GM21717 (cell line): ENCODE data around the gene UNCX.
"Not testable (repeated sequence)": the region's sequence is repeated elsewhere in the genome, so short reads cannot be mapped to it uniquely, and the experiment has no call there.

Experiments
- ATAC-seq: cut with Tn5 transposase; IDR thresholded peaks from one replicate; pipeline ENCODE4 v1.9.1; 2021; ENCODE audit warnings: mild to moderate bottlenecking, moderate library complexity; ENCODE audit not compliant: unreplicated experiment

Gene UNCX

DNA sequence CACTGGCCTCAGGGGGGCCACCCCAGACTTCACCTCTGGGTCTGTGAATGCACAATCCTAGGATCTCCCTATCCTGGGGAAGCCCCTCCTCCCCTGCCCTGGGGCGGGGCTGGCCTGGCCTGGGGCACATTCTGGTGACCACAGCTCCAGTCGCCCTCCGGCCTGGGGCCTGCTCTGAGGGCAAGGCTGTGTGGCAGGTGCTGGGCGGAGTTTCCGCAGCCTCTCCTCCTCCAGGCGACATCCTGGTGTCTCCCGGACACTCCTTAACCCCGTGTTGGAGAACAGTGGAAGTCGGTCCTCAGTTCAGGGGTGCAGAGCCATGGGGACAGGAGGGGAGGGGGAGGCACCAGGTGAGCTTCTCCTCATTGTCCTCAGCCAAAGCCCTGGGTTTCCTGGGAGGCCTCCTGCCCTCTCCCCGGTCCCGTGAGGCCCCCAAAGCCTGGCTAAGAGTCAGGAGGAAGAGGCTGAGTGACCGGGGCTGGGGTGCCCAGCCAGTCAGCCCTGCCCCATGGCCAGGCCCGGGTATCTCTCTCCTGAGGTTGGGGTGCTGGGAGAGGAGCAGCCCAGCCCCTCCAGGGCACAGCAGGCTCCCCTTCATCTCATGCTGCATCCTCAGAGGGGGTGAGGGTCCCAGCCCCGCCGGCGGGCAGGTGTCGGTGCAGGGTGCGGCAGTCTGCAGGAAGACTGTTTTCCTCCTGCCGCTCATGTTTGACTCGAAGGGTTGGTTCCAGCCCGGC is 22.6 kb downstream of the UNCX start:
- no peak for ATAC-seq

DNA sequence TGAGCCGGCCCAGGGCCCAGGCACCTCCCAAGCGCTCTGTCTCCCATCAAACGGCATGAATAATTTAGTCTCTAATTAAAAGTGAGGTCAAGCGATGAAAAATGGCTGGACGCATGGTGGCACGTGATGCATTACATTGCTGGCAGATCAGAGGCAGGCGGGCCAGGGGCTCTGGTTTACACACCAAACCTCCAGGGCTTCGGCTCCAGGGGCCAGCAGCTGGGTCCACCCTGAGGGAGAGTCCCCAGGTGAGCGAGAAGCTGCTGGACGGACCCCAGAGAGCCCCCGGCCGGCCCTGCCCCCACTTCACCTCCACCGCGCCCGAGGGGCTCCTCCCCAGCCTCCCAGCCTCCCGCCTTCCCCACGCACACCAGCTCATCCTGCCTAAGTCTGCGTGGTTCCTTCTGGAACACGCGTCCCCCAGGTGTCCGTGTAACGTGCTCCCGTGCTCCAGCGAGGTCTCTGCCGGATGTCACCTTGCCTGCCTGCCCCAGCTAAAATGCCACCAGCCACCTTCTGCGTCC is 23.2 kb downstream of the UNCX start:
- ATAC-seq, result no peak

DNA sequence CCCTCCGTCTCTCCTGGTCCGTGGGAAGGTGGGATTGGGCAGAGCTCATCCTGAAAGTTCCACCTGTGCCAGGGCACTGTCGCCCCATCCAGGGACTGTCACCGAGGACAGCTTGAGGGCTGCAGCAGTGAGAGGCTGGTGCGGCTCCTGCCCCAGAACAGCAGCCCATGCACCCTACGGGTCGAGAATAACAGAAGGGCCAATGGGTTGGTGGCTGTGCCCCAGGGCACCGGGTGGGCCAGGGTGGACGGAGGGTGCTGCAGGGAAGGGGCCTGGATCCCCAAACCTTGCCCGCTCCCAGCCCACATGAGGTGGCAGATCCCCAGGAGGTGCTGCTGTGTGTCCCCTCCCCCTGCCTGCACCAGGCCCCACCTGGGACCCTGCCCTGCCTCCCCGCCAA is 23.9 kb downstream of the UNCX start:
- ATAC-seq, result no peak

DNA sequence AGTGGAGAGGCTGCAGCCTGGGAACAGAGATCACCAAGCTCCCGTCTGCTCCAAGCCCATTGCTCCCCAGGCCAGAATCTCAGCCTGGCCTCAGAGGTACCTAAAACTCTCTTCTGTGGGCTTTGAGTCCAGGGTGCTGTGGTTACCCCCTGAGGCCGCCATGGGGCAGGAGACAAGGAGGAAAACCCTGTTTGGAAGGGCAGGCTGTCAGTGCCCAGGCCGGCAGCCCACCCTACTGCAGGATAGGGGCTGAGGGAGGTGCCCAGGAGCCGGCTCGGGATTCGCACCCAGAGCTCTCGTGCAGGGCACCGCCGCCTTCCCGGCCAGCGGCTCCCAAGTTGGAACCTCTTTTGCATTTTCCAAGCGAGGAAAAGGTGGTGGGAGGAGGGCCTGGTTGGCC is 24.5 kb downstream of the UNCX start:
- ATAC-seq, result no peak

DNA sequence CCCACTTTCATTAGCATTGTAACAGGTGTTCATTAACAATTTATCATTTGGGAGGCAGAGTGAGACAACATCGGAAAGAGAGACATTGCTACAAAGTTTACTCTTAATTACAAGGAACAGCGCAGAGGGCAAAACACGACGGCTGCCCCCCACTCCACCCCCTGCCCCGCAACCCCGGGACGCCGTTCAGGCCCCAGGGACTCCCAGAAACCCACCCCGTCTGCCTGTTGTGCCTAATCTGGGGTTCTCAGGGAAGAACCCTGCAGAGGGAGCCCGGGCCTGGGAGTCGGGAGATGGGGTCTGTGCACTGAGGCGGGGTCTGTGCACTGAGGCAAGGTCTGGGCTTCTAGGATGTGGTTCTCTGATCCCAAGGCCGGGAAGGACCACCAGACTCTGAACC is 25.2 kb downstream of the UNCX start:
- ATAC-seq, result no peak

DNA sequence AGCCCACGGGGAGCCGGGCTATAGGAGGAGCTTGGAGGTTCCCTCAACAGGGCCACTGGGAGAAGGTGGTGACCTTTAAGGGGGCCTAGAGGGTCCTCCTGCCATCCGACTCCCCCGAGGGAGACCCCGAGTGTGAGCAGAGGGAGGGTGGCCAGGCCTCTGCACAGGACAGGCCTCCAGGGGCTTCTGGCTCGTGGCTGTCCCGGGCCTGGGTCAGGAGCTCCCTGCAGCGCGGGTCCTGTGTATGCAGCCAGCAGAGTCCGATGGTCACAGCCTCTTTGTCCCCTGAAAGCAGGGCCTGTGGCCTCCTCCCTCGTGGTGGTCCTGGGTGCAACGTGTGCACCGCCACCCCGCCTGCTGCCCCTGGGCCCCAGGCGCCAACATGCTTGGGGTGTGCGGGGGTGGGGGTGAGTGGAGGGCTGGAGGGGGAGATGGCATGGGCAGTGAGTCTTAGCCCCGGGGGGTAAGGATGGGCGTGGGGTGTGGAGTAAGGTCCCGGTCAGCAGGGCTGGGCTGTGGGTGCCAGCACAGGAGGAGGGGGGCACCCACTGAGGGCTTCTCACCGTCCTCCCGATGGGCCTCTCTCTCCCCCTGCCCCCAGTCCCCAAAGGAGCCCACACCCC is 27.1 kb downstream of the UNCX start:
- ATAC-seq, result no peak

DNA sequence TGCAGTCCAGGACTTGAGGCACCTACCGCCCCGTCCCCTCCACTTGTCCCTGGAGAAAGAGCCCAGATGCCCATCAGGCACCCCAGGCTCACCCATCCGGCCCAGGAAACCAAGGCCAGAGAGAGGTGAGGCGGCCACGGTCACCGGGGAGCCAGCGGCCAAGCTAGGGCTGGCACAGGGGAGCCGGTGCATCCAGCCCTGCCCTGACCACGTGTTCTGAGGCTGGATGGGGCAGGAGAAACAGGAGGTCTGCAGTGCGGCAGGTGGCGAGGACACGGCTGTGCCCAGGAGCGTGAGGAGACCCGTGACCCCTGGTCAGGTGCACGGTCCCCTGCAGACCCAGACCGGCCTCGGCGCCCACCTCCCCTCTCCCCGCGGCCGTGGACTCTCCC is 27.6 kb downstream of the UNCX start:
- no peak for ATAC-seq

DNA sequence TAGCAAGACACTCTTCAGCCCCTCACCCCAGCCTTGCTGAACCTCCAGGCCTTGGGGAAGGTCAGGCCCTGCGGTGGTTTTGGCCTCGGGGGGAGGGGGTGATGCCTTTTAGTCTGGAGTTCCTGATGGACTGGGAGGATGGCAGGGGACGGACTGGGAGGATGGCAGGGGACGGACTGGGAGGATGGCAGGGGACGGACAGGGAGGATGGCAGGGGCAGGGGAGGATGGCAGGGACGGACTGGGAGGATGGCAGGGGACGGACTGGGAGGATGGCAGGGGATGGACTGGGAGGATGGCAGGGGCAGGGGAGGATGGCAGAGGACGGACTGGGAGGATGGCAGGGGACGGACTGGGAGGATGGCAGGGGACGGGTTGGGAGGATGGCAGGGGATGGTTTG is 28.4 kb downstream of the UNCX start:
- not testable (repeated sequence) for ATAC-seq

DNA sequence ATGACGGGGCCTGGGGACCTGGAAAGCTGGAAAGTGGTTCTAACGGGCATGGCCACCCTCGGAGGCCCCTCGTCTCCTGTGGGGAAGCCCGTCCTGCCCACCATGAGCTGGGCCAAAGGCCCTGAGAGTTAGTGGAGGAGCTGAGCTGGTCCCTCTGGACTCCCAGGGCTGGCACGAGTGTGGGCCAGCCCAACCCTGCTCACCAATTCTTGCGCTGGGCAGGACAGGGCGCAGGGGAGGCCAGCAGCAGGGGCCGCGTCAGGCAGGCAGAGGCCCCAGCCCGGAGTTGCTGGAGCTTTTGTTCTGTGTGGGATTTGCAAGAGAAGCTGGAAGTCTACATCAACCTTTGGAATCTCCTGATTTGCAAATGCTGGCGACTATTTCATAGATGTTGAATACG is 29.8 kb downstream of the UNCX start:
- ATAC-seq, result no peak

DNA sequence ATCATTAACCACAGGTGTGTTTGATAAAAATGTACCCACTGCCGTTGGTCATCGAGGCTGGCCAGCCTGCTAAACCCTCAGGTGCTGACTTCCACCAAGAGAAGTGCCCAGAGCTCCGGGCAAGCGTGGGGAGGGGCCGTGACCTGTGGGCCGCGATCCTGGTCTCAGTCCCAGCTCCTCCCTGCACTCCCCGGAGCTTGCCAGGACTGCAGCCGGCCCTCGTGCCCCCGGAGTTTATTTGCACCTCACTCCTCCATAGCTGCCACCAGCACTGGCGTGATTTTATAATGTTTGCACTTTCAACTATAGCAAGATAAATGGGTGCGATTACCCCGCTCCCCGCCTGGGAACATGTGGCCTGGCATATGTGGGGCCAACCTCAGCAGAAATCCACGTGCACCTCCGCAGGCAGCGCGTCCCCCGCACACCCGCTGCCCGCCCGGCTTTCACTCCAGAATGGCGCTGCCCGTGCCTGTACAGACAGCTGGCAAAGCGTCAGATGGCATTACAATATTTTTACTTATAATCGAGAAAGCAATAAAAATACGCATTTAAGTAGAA is 30.8 kb downstream of the UNCX start:
- ATAC-seq, result no peak

DNA sequence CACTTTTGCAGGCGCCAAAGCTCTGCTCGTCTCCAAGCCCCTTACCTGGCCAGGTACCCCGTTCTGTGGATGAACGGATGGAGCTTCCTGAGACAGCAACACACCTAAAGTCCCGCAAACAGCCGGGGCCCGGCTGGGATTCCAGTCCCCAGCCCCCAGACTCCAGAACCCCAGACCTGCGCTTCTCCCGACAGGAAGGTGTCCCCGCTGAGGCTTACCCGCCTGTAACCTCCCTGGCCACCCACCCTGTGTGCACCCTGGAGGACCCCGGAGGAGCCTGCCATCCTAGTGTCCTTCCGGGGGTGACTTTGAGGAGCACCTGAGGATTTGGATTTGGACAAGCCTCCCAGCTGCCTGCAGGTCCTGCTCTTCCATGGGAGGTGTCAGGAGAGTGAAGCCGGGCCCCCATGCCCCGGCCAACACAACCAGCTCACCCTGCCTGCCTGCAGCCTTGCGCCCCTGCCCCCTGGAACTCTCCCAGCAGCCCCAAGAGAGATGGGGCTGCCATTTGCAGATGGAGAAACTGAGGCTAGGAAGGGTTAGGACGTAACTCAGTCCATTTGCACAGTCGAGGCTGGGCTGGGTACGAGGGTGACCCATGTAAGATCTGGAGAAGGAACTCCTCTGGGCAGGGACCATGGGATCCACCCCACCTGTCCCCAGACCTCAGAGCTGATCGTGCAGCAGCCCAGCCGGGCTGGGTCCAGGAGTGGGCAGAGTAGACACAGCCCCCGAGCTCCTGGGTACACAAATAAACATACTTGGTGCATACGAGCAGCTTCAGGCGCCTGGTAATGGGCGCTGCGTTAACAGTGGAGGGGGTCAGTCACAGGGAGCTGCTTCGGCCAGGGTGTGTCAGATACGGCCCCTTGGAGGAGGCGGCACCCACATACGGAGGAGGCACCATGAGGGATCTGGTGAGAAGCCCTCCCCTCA is 31.9 kb downstream of the UNCX start:
- no peak for ATAC-seq

DNA sequence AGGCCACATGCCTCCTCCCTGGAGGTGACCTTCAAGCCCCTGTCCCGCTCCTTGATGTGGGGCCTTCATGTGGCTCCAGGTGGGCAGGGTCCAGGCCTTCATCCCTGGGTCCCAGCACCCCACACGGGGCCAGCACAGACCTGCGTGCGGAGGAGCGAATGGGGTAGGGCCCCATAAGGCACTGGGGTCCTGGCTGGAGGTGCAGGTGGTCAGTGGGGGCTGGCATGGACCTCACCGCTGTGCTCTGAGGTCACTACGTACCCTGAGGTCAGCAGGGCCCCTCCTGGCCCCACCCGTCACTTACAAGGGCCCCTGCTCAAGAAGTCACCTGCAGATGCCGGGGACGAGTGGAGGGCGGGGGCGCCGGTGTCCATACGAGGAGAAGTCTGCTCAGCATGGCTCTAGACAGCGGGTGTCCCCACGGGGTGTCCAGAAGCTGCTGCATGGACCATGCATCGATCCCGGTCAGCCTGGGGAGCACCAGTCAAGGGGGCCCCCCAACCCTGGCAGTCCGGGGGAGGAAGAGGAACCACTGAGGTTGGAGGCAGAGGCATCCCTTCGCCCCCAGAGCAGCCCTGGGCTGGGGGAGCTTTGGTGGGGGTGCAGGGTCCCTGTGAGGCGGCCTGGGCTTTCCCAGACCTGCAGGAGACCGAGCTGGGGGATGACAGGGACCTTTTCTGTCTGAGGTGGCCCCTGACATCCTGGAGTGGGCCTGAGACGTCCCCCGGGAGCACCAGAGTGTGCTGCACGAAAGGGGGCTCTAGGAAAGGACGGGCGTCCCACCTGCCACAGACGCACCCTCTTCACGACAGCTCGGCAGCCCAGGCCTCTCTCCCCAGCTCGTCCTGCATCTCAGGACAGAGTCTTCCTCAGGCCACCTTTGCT is 34.6 kb downstream of the UNCX start:
- no peak for ATAC-seq

DNA sequence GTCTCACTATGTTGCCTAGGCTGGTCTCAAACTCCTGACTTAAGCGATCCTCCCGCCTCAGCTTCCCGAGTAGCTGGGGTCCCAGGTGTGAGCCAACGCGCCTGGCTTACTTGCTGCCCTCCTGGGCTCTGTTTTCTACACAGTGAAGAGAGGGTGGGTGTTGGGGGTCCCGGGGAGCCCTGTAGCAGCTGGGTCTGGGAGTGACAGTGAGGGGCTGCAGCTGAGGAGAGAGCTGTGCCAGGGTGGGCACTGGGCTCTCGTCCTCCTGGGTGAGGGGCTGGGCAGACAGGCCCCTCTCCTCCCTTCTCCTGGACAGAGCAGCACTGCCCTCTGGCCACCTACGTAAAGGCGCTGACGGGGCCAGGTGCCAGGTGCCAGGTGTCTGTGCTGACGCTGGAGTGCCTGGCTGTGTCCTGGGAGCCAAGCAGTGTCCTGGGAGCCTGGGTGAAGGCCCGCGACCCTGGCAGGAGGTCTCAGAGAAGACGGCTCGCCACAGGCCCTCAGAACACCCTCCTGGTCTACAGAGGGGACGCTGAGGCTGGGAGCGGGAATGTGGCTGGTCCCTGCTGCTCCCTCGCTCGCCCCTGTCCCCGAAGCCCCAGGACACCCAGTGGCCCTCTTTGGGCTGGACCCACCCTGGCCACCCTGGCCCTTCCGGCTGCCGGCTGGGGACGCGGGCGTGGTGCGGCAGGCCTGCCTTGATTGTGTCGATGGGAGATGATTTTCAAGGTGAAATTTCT is 35.6 kb downstream of the UNCX start:
- no peak for ATAC-seq

DNA sequence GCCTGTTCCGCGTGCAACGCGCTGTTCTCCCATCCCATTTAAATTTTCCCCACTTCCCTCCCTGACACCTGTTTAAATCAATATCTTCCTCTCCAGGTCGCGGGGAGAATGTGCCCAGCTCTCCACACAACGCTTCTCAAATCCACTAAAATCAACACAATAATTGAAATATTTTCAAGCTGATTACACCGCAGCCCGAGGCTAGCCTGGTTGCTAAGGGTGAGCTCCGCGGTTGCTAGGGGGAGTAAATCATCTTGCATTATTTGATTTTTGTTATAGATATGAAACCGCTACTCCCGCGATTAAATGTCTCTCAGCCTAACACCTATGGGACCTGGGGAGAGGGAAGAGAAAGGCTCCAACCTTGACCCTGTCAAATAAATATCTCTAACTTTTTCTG is 36.2 kb downstream of the UNCX start:
- ATAC-seq, result no peak

DNA sequence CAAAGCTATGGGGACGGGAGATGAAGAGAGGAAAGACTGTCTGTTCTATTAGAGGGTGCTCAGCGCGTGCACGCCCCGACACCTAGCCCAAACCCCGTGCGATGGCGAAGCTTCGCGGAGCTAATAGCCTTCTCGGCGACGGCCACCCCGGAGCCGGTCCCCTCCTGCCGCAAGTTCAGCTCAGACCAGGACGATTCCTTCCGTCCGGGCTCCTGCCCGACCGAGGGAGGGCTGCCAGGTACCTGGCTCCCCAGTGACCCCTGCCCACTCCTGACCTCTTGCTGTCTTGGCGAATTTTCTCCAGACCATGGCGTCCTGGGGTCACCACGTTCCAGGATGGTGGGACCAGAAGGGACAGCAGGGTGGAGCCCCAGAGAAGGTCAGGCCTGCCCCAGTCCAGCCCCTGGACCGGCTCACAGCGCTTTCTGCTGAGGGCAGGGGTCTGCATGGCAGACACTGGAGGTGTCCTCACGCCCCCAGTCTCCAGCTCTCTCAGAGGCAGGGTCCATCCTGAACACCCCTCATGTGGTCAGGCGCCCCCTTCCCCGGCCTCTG is 36.7 kb downstream of the UNCX start:
- no peak for ATAC-seq

DNA sequence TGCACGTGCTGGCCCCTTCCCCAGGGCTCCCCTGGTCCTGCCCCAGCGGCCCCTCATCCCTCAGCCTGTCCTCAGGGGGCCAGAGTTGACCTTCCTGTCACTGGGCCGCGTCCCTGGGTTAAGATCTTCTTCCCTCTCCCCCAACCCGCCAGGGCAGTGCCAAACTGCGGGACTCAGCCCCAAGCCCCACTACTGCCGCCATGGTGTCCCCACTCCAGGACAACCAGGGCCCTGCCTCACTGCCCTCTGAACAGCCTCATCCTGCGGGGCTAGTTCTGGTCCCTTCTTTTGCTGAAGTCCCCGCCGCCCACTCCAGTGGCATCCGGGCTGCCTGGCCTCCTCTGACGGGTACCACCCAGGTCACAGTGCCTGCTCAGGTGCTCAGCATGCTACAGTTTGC is 37.5 kb downstream of the UNCX start:
- no peak for ATAC-seq

DNA sequence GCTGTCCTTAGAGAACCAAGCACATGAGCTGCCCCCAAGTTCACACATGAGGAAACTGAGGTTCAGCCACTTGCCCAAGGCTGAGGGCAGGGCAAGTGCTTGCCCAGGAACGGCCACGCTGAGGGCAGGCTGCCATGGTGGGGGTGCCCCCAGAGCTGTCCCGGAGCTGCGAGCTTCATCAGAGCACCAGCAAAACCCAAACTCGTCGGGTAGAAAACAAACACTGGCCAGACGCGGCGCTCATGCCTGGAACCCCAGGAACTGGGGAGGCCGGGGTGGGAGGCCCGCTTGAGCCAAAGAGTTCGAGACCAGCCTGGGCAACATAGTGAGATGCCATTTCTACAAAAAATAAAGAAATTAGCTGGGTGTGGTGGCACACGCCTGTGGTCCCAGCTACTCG is 38.4 kb downstream of the UNCX start:
- no peak for ATAC-seq

DNA sequence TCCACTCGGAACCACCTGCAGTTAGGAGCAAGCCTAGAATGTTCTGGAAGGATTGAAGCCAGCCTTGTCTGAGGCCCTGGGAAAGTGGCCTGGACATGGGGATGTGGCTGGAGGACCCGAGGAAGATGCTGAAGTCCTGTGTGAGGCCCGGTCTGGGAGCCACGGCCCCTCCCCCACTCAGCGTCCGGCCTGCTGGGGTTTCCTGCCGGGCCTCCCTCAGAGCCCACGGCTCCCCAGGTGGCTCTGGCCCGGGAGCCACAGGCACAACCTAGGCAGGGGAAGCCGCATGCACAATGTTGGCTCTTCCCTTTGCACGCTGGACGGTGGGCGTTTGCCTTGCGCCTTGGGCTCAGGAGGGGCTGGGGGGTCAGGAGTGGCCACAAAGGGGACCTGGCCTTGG is 39.0 kb downstream of the UNCX start:
- ATAC-seq, result no peak

DNA sequence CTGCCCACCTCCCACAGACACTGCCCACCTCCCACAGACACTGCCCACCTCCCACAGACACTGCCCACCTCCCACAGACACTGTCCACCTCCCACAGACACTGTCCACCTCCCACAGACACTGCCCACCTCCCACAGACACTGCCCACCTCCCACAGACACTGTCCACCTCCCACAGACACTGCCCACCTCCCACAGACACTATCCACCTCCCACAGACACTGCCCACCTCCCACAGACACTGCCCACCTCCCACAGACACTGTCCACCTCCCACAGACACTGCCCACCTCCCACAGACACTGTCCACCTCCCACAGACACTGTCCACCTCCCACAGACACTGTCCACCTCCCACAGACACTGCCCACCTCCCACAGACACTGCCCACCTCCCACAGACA is 39.5 kb downstream of the UNCX start:
- not testable (repeated sequence) for ATAC-seq
